Hematopoietic multipotent progenitor cell treated with erythropoietin and hydrocortisone succinate and interleukin-3 and kit ligand, for 6 days (in vitro differentiated cells): ENCODE measurements around the gene NOM1.

Experiments
- DNase-seq: peaks from one replicate; pipeline ENCODE4 v3.0.0-alpha.2; 2015

Gene NOM1

DNA sequence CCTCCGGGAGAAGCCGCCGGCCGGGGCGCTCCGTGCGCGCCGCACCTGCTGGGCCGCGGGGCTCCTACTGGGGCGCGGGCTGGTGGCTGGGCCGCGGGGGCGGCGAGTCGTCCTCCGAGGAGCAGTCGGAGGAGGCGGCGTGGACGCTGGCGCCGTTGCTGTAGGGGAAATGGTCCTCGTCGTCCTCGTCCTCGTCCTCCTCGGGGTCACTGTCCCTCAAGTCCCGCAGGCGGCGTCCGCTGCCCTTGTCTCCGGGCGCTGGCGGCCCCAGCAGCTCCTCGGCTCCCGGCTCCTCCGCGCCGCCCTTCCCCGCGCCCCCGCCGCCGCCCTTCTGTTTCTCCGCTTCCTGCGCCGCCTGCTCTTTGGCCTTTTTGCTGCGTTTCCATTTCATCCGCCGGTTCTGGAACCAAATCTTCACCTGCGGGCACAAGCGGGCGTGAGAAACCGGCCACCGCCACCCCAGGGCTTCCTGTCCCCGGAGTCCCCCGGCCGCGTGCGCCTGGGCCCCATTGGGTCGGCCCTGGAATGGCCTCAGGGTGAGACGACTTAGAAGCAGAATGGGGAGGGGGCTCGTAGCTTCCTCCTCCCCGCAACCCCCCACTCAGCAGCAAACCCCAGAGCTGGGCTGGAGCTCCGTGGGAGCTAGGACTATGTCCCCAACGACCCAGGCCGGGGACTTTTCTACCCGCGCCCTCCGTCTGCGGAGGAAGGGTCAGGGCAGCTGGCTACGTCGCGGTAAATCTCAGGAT is 56.1 kb downstream of the NOM1 start:
- no peak for DNase-seq

DNA sequence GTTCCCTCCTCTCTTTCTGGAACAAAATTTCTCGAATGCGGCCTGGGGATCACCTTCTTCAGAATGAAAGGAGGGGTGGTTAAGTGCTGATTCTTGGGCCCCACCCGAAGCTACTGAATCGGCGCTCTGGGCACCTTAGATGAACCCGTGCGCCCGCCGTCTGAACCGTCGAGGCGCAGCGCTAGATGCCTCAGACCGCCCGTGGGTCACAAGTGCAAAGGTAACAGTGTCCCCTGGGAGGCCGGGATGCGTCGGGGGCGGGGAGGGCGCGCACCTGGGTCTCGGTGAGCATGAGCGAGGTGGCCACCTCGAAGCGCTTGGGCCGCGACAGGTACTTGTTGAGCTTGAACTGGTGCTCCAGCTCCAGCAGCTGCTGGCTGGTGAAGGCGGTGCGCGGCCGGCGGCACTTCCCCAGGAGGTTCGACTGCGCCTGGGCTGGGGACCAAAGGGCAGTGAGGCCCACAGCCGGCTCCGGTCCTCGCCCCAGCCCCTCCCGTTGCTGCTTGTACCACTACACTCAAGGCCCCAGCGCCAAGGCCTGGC is 56.8 kb downstream of the NOM1 start:
- no peak for DNase-seq

DNA sequence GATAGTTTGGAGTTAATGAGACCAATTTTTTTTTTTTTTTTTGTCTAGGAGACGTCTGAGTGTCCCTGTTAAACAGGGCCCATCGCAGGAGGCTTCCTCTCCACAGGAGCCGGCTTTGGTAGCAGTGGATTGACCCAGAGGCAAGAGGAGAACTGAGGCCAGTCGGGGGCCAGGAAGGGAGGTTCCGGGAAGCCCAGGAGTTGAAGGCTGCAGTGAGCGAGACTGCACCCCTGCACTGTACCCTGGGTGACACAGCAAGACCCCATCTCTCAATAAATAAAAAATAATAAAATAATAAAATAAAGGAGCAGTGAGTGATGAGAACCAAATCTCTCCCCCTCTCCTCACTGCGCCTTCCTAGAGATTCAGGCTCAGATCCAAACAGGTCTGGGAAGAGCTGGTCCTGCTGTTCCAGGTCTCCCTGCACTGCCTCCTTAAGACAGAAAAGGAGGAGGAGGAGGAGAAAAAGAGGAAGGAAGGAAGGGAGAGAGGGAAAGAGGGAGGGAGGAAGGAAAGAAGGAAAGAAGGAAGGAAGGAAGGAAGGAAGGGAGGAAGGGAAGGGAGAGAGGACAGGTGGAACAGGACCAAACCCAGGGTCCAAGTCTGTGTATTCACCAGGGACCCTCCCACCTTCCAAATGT is 57.4 kb downstream of the NOM1 start:
- no peak for DNase-seq

DNA sequence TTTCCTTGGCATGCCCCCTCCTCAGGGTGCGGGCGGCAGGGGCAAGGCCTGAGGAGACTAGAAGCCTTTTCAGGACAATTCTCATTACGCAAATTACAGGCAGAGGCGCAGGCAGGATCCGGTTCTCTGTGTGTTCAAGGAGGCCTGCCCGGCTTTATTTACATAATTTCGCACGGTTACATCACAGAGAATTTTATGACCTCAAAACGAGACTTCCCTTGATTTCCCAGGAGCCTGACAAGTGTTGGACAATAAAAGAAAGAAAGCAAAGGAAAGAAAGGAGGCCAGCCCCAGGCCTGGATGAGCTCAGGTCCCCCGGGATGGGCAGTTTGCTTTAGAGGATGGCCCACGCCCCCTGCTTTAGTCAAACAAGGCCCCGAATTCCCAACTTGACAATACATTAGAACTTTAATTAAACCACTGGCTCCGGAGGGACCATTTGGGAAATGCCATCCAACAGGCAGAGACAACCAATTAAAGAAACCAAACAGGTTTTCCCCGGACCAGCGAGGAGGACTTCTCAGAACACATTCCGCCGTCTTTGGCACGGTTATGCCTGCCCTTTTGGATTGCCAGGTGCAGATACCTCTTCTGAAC is 58.1 kb downstream of the NOM1 start:
- no peak for DNase-seq

DNA sequence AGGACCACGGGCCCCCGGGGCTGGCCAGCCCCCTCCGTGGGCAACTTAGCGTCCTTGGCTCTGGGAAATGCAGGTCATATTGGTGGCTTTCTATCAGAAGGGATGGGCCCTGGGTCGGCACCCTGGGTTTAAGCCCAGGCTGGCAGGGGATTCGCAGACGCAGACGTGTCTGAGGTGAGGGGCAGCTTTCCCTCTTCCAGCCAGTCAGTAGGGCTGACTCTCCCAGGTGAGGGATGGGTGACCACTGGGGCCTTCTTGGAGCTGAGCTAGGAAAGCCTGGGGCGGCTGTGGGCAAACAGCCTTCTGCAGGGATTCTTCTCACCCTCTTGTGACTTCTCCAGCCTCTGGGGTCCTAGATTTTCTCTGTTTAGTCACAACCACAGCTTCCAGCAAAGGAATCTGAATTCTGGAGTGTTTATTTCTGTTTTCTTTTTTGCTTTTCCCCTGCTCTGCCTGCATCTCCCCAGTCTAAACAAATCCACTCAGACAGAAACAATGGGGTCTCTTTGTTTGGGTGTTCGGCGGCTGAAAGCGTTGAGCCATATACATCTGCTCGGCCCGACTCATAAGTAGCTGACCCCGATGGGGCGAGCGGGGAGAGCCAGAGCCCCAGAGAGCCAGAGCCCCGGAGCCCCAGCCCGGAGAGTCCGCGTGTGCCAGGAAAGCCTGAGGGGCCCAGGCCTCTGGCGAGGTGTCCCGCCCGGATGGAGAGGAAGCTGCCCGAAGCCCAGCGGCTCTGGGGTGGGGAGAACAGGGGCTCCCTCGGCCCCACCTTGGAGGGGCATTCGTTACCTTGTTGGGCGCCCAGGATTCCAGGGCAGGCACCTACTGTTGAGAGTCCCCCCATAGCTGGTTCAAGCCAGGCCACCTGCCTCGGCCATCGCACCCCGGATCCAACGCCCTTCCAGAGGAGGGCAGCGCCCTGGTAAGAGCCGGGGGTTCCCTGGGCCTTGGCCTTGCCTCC is 59.0 kb downstream of the NOM1 start:
- no peak for DNase-seq

DNA sequence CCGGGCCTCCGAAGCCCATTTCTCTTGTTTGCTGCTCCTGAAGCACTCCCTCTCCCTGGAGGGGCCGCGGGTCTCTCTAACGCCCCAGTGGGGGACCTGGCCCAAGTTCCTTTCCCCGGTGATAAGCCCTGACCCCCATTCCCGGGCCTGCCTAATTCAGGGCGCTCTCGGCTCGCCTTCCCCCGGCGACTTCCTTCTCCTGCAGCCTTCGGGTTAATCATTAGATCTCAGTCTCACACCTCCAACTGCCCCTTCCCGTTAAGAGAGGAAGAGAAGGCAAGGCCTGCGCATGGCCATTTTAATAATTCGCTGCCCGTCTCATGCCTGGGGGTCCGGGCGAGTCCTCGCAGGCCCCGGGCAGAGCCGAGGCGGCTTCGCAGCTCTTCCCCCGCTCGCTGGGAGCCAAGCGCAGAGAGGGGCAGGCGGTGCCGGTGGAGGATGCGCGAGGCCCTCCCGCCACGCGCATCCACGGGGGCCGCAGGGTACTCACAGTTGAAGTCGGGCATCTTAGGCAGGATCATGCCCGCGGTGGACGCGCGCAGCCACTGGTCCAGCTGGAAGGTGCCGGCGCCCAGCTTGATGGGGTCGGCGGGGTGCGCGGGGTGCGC is 59.8 kb downstream of the NOM1 start:
- DNase-seq: no peak

DNA sequence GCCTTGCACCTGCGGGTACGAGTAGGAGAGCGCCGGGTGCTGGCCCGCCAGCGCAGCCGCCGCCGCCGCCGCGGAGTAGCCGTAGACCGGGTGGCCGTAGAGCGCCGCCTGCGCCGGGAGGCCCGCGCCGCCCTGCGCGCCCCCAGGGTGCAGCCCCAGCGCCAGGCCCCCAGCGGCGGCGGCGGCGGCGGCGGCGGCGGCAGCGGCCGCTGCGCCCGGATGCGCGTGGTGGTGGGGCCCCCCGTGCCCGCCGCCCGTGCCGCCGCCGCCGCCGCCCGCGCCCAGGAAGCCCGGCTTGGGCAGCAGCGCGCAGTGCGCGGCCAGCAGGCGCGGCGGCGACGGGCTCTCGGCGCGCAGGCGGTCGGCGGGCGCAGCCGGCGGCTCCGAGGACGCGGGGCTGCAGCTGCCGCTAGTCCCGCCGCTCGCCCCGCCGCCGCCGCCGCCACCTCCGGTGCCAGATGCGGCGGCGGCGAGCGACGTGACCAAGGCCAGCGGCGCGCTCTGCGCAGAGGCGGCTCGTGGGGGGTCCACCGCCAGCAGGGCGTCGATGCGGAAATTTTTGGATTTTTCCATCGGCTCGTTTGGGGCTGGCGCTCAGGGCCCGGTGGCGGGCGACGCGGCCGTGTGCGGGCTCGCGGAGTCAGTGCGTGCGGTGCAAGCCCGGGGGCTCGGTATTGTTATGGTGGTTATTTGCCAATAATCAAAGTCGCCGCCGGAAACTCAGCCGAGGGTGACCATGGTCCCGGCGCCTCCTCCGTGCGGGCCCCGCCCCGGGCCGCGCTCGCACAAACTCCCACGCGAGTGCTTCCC is 60.5 kb downstream of the NOM1 start:
- no peak for DNase-seq

DNA sequence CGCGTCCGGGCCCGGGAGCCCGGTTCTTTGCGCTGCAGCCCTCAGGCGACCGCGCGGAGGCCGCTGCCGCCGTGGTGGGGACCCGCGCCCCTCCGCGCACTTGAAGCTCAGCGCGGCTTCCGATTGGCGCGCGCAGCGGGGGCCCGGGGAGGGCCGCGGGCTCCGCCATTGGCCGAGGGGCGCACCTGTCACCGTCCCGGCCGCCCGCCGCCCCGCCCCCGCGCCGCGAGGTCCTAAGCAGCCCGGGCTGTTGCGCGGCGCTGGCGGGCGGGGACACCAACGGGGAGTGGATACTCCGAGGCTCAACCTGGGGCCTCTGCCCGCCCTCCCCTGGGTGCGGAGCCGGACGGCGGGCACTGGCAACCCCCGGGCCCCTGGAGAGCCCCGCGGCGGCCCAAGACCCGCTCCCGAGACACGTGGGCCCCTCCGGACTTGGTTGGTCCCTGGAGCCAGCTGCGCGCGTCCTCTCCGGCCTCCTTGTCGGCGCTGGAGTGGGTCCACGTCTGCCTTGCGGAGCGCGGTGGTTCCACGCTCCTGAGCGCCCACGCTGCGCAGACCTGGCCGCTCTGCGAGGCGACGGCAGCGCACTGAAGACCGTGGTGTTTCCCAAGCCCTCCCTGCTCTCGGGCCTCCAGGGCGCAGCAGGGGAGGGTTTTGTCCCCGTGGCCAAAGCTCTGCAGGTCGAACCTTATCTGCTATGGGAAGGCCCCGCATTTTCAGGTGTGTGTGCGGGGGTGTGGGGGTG is 61.2 kb downstream of the NOM1 start, which contains the start of gene MNX1:
Gene MNX1, minus strand, starts transcription at position 76 of the 745 bp plus-strand sequence. CDS start 313 bp downstream, outside the sequence.
- DNase-seq: peak; percentile 62

DNA sequence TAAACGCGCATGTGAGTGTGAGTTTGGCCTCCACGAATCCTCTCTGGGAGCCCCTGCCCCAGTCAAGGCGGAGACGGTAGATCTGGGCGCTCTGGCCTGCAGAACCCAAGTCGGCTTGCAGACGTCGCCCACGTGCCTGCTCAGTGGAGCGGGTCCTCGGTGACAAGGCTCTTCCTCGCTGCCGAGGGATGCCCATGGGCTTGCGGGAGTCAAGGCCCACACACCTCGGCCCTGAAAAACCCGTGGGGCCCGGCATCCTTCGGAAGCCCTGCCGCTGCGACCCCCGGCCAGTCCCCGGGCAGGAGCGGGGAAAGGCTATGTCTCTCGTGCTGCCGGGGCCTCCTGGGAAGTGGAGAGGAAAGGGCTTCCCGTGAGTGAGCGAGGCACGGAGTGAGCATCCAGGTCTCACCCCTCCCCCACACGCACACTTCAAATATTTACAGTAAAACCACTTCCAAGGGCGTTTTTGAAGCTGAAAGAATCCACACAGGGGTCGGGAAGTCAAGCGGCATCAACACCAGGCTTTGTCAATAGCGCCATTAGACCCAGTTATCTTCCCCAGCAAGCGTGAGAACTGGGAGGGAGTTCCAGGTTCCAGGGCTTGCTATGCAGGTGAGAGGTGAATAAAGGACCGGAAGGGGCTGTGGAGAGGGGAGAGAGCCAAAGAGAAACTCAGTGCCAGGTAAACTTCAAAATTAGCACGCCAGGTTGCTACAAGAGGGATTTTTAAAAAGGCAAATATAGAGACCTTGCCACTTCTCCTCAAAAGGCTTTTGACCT is 62.0 kb downstream of the NOM1 start:
- no peak for DNase-seq

DNA sequence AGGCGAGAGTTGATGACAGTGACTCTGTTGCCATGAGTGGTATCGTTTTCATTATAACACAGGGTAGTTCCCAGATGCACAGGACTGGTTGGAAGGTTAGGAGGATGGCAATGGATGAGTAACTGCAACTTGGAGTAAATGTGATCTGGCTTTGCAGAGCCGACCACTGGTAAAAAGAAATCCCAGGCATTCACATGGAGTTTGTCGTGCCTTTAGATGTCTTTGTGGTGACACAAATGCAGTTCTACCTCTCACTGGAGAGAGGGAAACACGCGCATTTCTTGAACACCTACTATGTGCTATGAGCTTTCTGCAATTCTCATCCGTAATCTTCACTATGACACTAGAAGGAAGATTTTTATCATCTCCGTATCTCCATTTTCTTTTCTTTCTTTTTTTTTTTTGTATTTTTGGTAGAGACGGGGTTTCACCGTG is 62.6 kb downstream of the NOM1 start:
- no peak for DNase-seq

DNA sequence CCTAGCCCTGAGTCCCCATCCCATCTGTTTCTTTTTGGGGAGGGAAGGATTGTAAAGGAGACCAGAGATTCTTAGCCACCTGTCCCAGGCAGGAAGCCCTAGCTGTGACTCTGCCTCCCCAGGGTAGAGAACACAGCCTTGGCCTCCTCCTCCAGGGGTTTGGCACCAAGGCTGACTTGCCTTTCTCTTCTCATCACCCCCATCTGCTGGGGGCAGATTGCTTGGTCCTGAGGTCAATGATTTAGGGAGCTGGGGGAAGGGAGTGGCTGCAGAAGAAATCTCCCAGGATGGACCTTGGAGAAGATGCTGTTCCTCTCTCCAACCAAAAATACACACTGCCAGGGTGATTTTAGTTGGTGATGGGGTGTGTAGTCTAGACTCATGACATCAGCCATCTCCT is 63.6 kb downstream of the NOM1 start:
- DNase-seq: no peak

DNA sequence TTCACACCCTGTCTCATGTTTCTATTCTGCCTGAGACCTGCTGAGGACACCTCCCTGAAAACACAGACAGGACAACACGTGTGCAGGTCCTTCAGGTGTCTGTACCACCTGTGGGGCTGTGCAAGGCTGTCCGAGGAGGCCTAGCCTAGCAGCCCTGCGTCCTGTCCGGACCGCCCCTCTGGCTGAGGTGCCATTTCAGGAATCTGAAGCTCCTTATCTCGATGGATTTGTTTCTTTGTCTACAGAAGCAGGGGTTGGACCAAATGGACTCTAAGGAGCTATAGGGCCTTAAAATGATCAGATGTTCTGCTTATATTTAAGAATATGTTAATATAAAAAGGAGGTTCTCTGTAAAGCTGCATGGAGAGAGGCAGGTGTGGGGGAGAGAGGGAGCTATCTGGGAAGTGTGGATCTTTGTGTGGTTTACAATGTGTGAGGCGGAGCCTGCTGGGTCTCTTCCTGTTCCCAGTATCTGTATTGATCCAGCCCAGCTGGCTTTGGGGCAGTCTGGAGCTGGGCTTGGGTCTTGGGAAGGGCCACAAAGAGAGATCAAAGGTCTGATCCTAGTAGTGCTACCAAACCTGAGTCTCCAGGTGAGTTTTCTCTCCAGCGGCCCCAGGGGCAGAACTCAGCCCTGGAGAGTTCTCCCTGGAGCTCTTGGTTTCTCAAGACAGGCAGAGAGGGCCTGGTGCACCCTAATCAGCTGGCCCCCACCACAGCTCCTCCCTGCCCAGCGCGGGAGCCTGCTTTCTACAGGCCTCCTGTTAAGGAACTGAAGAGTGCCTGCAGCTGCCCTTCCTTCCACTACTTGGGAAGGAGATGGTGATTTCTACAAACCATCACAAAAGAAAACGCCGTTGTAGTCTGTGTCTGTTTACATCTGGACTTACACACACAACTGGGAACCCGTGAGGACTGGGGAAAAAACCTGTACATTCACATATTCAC is 64.4 kb downstream of the NOM1 start:
- no peak for DNase-seq

DNA sequence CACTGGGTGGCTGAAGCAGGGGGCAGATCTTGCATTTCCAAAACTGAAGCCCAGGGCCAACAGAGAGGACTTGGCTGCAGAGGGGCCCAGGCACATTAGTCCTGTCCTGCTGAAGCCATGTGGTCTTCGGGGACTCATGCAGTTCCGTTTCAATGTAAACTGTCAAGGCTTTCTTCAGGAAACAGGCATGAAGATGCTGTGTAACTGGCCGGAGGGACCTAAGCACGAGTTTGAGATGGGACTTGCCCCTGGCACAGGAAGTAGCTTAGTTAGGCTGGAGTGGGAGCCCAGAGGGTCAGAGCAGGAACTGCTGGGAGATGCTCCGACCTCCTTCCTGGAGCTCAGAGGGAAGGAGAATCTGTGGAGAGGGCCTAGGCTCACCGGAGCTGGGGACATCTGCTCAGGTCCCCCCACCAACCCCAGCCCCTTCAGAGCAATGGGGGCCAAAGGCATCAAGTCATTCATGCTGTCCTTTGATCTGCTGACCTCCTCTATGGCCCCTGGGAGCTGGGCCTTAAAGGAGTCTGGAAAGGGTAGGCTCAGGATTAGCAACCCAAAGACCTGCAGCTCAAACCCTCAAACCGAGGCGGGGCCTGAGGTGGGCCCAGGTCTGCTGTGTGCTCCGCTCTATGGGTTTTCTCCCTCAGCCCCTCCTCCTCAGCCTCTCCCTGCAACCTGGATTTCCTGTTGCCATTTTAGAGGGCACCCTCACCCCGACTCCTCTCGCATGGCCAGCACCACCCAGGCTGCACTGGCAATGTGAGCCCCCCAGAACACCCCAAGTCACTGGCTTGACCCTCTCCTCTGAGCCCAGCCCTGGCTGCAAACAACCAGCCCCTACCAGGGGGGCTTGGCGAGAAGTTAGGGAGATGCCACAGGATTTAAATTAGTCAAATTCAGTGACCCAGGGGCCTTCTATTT is 65.4 kb downstream of the NOM1 start:
- DNase-seq: no peak

DNA sequence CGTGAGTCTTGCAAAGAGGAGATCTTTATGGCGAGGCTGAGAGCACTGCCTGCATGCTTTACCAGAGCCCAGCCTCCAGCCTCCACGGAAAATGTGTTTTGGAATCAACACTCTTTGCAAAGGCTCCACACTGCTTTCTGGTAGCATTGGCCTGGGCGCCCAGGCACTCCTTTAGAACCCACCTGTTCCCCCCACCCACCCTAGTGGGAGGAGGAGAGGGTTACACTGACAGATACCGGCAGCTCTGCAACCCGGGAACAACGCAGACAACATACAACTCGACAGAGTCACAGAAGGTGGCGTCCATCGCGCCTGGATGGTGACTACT is 66.5 kb downstream of the NOM1 start:
- DNase-seq: no peak

DNA sequence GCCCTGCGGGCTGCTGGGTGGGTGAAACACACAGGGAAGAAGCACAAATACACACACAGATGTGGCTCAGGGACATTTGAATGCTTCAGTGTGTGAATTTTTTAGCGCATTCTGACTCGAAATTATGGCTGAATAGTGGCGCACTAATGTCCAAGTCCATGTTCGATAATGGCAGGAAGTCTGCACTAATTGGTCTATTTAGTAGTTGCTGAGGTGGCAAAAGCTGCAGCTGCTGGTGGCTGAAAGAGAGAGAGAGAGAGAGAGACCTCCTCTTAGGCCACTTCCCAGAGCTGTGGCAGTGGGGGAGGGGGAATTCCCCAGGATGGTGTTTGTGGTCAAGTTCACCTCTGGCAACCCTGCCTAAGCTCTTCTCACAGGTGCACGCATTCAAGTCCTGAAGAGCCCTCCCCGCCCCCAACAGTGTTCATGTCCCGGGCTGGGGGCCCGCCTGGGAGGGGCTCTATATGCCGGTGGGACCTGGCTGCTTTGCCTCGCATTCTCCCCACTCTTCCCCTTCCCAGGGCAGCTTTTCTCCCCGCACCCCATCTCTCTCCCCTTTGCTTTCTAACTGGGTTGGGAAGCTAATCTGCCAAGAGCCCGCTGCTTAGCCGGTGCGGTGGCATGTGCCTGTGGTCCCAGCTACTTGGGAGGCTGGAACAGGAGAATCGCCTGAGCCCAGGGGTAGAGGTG is 67.0 kb downstream of the NOM1 start:
- DNase-seq: no peak

DNA sequence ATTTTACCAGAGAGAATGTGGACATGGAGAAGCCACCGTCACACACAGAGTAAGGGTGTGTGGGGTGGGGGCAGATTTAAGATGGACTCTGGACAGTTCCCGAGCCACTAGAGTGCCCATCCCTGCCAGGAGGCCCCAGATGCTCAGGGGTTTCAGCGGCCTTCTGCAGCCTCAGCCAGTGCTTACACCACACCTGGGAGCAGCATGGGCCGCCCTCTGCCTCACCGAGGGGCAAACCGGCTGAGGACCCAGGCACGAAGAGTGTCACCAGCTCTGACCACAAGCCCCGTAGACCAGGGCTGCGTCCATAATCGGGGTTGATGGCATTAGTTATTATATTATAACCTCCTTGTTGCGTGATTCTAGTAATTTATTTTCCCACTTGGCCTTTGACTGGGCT is 67.6 kb downstream of the NOM1 start:
- no peak for DNase-seq
